ENCODE data around the gene CRYGN.

CRYGN gene

GRCh38 chr7:151468217-151469018, 28.5 kb upstream of the CRYGN start:
- TF ChIP-seq GATA3 (IDR thresholded peaks at IDR 0.05; ENCODE audit: low read depth, low read length) (no peak), GATA2 (IDR thresholded peaks at IDR 0.05; ENCODE audit: low read depth, low read length) (no peak)

GRCh38 chr7:151465169-151465568, 25.2 kb upstream of the CRYGN start:
- TF ChIP-seq GATA3 (IDR thresholded peaks at IDR 0.05; ENCODE audit: low read depth, low read length) = no peak
- TF ChIP-seq GATA2 (IDR thresholded peaks at IDR 0.05; ENCODE audit: low read depth, low read length) = no peak

GRCh38 chr7:151462306-151462779, 22.4 kb upstream of the CRYGN start:
- no peak for TF ChIP-seq GATA2 (IDR thresholded peaks at IDR 0.05; ENCODE audit: low read depth, low read length)
- TF ChIP-seq GATA3 (IDR thresholded peaks at IDR 0.05; ENCODE audit: low read depth, low read length) = no peak

- TF ChIP-seq GATA3 (IDR thresholded peaks at IDR 0.05; ENCODE audit: low read depth, low read length) (no peak), GATA2 (IDR thresholded peaks at IDR 0.05; ENCODE audit: low read depth, low read length) (no peak)
These were observed 21.9 kb upstream of the CRYGN start for GRCh38 chr7:151461942-151462230.

GRCh38 chr7:151461096-151461941, 21.4 kb upstream of the CRYGN start:
- TF ChIP-seq GATA3 (IDR thresholded peaks at IDR 0.05; ENCODE audit: low read depth, low read length) = no peak
- no peak for TF ChIP-seq GATA2 (IDR thresholded peaks at IDR 0.05; ENCODE audit: low read depth, low read length)

GRCh38 chr7:151460474-151460855, 20.5 kb upstream of the CRYGN start:
- TF ChIP-seq GATA2 (IDR thresholded peaks at IDR 0.05; ENCODE audit: low read depth, low read length) (no peak), GATA3 (IDR thresholded peaks at IDR 0.05; ENCODE audit: low read depth, low read length) (no peak)

GRCh38 chr7:151459726-151460473, 20.0 kb upstream of the CRYGN start:
- no peak for TF ChIP-seq GATA3 (IDR thresholded peaks at IDR 0.05; ENCODE audit: low read depth, low read length)
- TF ChIP-seq GATA2 (IDR thresholded peaks at IDR 0.05; ENCODE audit: low read depth, low read length) = no peak

GRCh38 chr7:151457534-151457933, 17.6 kb upstream of the CRYGN start:
- TF ChIP-seq GATA3 (IDR thresholded peaks at IDR 0.05; ENCODE audit: low read depth, low read length) (no peak), GATA2 (IDR thresholded peaks at IDR 0.05; ENCODE audit: low read depth, low read length) (no peak)

- TF ChIP-seq GATA2 (IDR thresholded peaks at IDR 0.05; ENCODE audit: low read depth, low read length) (no peak), GATA3 (IDR thresholded peaks at IDR 0.05; ENCODE audit: low read depth, low read length) (no peak)
These were observed 16.8 kb upstream of the CRYGN start for GRCh38 chr7:151456782-151457181.

GRCh38 chr7:151456276-151456675, 16.3 kb upstream of the CRYGN start:
- TF ChIP-seq GATA3 (IDR thresholded peaks at IDR 0.05; ENCODE audit: low read depth, low read length) = no peak
- no peak for TF ChIP-seq GATA2 (IDR thresholded peaks at IDR 0.05; ENCODE audit: low read depth, low read length)

GRCh38 chr7:151455690-151456089, 15.7 kb upstream of the CRYGN start:
- TF ChIP-seq GATA2 (IDR thresholded peaks at IDR 0.05; ENCODE audit: low read depth, low read length) (no peak), GATA3 (IDR thresholded peaks at IDR 0.05; ENCODE audit: low read depth, low read length) (no peak)

- TF ChIP-seq GATA3 (IDR thresholded peaks at IDR 0.05; ENCODE audit: low read depth, low read length) = no peak
These were observed 15.1 kb upstream of the CRYGN start for GRCh38 chr7:151454932-151455530.

- TF ChIP-seq GATA2 (IDR thresholded peaks at IDR 0.05; ENCODE audit: low read depth, low read length) (no peak), GATA3 (IDR thresholded peaks at IDR 0.05; ENCODE audit: low read depth, low read length) (no peak)
These were observed 14.4 kb upstream of the CRYGN start for GRCh38 chr7:151454305-151454704.

GRCh38 chr7:151453326-151453791, 13.4 kb upstream of the CRYGN start:
- TF ChIP-seq GATA3 (IDR thresholded peaks at IDR 0.05; ENCODE audit: low read depth, low read length) = no peak
- no peak for TF ChIP-seq GATA2 (IDR thresholded peaks at IDR 0.05; ENCODE audit: low read depth, low read length)

Data from SH-SY5Y (cell line).